Prostate gland (tissue), 2 donors: ENCODE results near the gene ALDH4A1. TPM values are rescaled to one million over a fixed set of nuclear protein-coding genes. Genes with fewer than 3 reads are reported as not detected.

ENCODE experiments used
- DNase-seq: peaks from one replicate; pipeline ENCODE4 v3.0.0-alpha.2; 2019; ENCODE audit warnings: low spot score
- H3K27ac ChIP-seq, 2 donors: fragments of 200-600 bp; sonication (generic); 2 replicates each; pipeline ENCODE4 v1.5.1; 2017 to 2019
- H3K27me3 ChIP-seq: fragments of 200-600 bp; sonication (generic); replicated peaks from 2 replicates; pipeline ENCODE4 v1.5.1; 2019; ENCODE audit not compliant: insufficient read depth
- H3K36me3 ChIP-seq, 2 donors: fragments of 200-600 bp; sonication (generic); 1 replicate in 1 of 2; 2 replicates in 1 of 2; pipeline versions ENCODE4 v1.5.1 to v1.8.1; 2017 to 2019
- H3K4me1 ChIP-seq: fragments of 200-600 bp; sonication (generic); replicated peaks from 2 replicates; pipeline ENCODE4 v1.5.1; 2019
- H3K4me3 ChIP-seq, 2 donors: fragments of 200-600 bp; sonication (generic); 2 replicates each; pipeline ENCODE4 v1.5.1; 2017 to 2019
- H3K9me3 ChIP-seq: fragments of 200-600 bp; sonication (generic); 2 replicates; pipeline ENCODE4 v1.5.1; 2017
- CTCF ChIP-seq, 4 experiments: fragments of 200-600 bp in 2 of 4; fragments of 450-650 bp in 2 of 4; sonication (generic) in 2 of 4; IDR thresholded peaks; 1 replicate in 3 of 4; 2 replicates in 1 of 4; pipeline ENCODE4 v1.5.1; 2016 to 2019; ENCODE audit warnings: antibody characterized with exemption in 4 of 4, mild to moderate bottlenecking in 2 of 4, moderate library complexity in 2 of 4
- POLR2A ChIP-seq: fragments of 450-650 bp; IDR thresholded peaks from one replicate; pipeline ENCODE4 v1.6.1; 2016; ENCODE audit warnings: antibody characterized with exemption, mild to moderate bottlenecking
- POLR2AphosphoS5 ChIP-seq: sonication (generic); formaldehyde crosslinking; IDR thresholded peaks from one replicate; pipeline ENCODE4 v1.6.1; 2017; ENCODE audit warnings: antibody characterized with exemption
- WGBS: methylation state at CpG from one replicate; pipeline ENCODE4 v1.1.5; 2018; 5-methylcytosine and 5-hydroxymethylcytosine counted together
- intact Hi-C: fragments of 100-400 bp; cut with DNase I; formaldehyde crosslinking; loops from one replicate; pipeline ENCODE4 v1.14.2; 2022
- total RNA-seq, 2 donors: library from RNA; depleted of rRNA; stranded (reverse); fragments of >200 nt; gene quantifications; one replicate each; pipeline ENCODE4 v1.1.0, GENCODE V29; 2016

Gene ALDH4A1
- total RNA-seq, 2 donors from 2014 or later = 15.7 to 58.4 TPM

- no peak for TF ChIP-seq POLR2AphosphoS5
- no peak for TF ChIP-seq POLR2A
- TF ChIP-seq CTCF (IDR thresholded peaks at IDR 0.05) = no peak
- Histone ChIP-seq H3K27me3 (no peaks in the 10 kb centered on the region), H3K36me3 (no peaks in the 10 kb centered on the region), H3K4me3 (peak overlapping the region; percentile 71 to 78), H3K9me3 (no peaks in the 10 kb centered on the region), H3K27ac (peak overlapping the region; percentile 84 to 94), H3K4me1 (peaks cover 16% of the 10 kb centered on the region)
- no peak for DNase-seq
- intact Hi-C loops = loop anchor here (10.0 kb wide), 2 partner anchors 53 to 333 kb away; partner anchors contain the start of gene IFFO2
- WGBS = 31% methylated on average over 9 of the region's 9 CpGs
Measured at GRCh38 chr1:18901147-18901951, 1.0 kb downstream of the ALDH4A1 start.

- no peak for TF ChIP-seq POLR2A
- no peak for TF ChIP-seq POLR2AphosphoS5
- no peak for TF ChIP-seq CTCF (IDR thresholded peaks at IDR 0.05)
- 50% methylated on average over 10 of the region's 10 CpGs for WGBS
- H3K27me3 ChIP-seq = no peaks in the 10 kb centered on the region
- H3K4me1 ChIP-seq = peaks cover 16% of the 10 kb centered on the region
- no peaks in the 10 kb centered on the region for H3K36me3 ChIP-seq
- H3K4me3 ChIP-seq = peak overlapping the region in 1 of 2 donors; percentile 71
- no peak for DNase-seq
- intact Hi-C loops = loop anchor here (10.0 kb wide), 2 partner anchors 54 to 334 kb away; partner anchors contain the start of gene IFFO2
- peak overlapping the region in 1 of 2 donors; percentile 25 for H3K27ac ChIP-seq
- H3K9me3 ChIP-seq = no peaks in the 10 kb centered on the region
Measured at GRCh38 chr1:18900303-18900841, 2.0 kb downstream of the ALDH4A1 start.

- Histone ChIP-seq H3K4me1 (peaks cover 15% of the 10 kb centered on the region), H3K9me3 (no peaks in the 10 kb centered on the region), H3K27me3 (no peaks in the 10 kb centered on the region), H3K27ac (peak overlapping the region; percentile 25 to 31), H3K4me3 (no peak overlapping the region), H3K36me3 (no peaks in the 10 kb centered on the region)
- WGBS = 47% methylated on average over 4 of the region's 4 CpGs
- TF ChIP-seq POLR2AphosphoS5 = peak; percentile 26
- no peak for TF ChIP-seq CTCF (IDR thresholded peaks at IDR 0.05)
- intact Hi-C loops = loop anchor here (10.0 kb wide), 2 partner anchors 55 to 335 kb away; partner anchors contain the start of gene IFFO2
- DNase-seq = no peak
Measured at GRCh38 chr1:18899363-18900049, 2.8 kb downstream of the ALDH4A1 start.

- intact Hi-C loops = no loop called here
- H3K27ac ChIP-seq = no peak overlapping the region
- H3K4me3 ChIP-seq = no peak overlapping the region
- 93% methylated on average over 8 of the region's 8 CpGs for WGBS
- DNase-seq = no peak
- H3K4me1 ChIP-seq = peaks cover 6% of the 10 kb centered on the region
- no peaks in the 10 kb centered on the region for H3K36me3 ChIP-seq
- TF ChIP-seq POLR2AphosphoS5 (no peak), POLR2A (no peak), CTCF (IDR thresholded peaks at IDR 0.05) (no peak)
- no peaks in the 10 kb centered on the region for H3K9me3 ChIP-seq
- no peaks in the 10 kb centered on the region for H3K27me3 ChIP-seq
Measured at GRCh38 chr1:18898567-18898966, 3.8 kb downstream of the ALDH4A1 start.
